ENCODE data around the gene DDRGK1.

DNA sequence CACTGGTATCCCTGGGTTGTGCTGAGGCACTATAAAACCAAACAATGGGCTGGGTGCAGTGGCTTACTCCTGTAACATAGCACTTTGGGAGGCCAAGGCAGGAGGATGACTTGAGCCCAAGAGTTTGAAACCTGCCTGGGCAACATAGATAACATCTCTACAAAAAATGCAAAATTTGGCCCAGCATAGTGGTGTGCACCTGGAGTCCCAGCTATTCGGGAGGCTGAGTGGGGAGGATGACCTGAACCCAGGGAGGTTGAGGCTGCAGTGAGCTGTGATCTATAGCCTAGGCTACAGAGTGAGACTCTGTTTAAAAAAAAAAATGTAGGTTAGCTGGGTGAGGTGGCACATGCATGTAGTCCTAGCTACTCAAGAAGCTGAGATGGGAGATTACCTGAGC, 42.2 kb upstream of the DDRGK1 start:
- TF ChIP-seq POLR2A (IDR thresholded peaks at IDR 0.05; ENCODE audit: low read length) (no peak), GATA1 (IDR thresholded peaks at IDR 0.05; ENCODE audit: low read depth, low read length) (no peak)

Measured in erythroblast (primary cell).